ENCODE results near the gene KLF11.

The KLF11 gene

DNA sequence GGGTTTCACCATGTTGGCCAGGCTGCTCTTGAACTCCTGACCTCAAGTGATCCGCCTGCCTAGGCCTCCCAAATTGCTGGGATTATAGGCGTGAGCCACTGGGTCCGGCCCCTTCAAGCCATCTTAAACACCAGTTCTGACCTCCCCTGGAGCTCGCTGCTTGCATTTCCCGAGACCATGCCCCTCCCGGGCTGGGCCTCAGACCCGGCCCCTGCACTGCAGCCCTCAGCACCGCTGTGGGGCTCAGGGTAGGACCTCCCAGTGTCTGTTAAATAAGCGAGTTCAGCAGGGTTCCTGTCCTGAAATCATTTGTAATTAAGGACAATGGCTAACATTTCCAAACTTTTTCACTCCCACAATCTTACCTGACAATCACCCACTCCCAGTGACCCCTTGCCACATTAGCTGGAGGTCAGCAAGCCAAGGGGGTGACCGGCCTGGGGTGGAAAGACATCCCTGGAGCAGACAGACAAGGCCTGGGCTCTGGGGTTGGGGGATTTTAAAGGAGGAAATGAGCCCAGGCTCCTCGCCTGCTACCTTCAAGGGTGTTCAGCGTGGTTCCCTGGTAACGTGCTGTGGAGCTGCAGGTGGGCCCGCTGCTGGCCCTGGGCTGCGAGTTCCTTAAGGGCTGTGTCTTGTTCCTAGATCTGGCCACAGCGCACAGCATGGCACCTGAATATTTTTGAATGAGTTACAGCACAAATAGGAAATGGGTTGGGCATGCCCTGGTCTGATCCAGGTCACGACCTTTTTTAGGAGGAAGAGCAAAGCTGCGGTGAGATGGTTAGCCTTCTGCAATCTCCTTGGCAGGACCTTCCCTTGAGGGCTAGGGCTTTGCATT is 21.8 kb downstream of the KLF11 start:
- no peak for DNase-seq (ENCODE audit: low spot score)

- no peak for DNase-seq (ENCODE audit: low spot score)
Observed at GRCh38 chr2:10065773-10066055, 22.4 kb downstream of the KLF11 start.

DNA sequence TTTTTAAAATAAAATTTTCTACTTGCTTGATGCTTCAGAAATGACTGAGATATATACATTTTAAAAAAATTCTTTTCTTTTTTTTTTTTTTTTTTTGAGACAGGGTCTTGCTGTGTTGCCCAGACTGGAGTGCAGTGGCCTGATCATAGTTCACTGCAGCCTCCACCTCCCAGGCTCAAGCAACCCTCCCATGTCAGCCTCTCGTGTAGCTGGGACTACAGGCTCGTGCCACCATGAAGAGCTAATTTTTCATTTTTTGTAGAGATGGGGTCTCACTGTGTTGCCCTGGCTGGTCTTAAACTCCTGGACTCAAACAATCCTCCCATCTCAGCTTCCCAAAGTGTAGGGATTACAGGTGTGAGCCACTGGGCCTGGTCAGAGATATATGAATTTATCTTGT is 24.0 kb downstream of the KLF11 start:
- no peak for DNase-seq (ENCODE audit: low spot score)

GRCh38 chr2:10067881-10068280 is 24.5 kb downstream of the KLF11 start:
- DNase-seq (ENCODE audit: low spot score) = no peak

GRCh38 chr2:10071176-10071575 is 27.8 kb downstream of the KLF11 start:
- no peak for DNase-seq (ENCODE audit: low spot score)

DNA sequence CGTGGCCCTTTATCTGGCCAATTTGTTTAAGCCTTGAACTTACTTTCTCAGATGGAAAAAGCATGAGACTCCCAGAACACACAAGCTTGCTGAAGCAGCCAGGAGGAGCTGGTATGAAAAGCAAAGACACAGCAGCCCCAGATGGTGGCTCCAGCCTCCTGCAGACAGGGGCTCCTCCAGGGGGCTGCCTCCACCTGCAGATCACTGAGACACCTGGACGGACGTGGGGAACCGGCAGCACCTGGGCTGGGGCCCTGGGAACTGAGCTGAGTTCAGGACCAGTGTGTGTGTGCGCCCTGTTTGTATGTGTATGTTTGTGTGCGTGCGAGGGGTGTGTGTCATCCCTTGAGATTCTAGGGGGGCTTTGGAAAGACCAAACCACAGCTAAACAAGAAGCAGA is 28.2 kb downstream of the KLF11 start:
- DNase-seq (ENCODE audit: low spot score) = no peak

DNA sequence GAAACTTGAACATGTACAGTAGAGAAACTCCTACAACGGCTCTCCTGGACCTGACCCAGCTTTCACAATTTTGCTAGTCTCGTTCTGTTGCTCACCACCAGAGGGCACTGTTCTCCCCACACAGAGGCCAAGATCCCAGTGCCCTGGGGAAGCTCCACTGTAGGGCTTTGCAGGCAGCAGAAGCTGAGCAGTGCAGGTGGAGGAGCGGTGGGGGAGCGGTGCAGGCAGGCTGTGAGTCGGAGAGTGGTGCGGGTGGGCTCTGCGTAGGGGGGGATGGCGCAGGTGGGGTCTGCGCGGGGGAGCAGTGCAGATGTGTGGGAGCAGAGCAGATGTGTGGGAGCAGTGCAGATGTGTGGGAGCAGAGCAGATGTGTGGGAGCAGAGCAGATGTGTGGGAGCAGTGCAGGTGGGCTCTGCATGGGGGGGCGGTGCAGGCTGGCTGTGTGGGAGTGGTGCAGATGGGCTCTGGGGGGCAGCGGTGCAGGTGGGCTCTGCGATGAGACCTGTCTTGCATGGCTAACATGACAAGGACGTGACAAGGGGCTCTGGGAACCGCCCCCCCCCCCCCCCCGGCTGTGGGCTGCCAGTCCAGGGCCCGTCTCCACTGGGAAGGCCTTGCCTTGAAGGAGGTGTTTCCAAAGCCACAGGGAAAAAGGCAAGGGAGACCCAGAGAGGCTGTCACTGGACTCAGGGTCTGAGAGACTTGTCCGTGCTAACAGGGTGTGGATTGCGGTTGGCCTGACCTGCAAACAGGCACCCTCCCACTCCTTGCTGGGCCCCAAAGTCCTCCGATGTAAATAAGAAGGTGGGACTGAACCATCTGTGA is 29.5 kb downstream of the KLF11 start:
- peak; percentile 94 for DNase-seq (ENCODE audit: low spot score)

GRCh38 chr2:10073706-10074105 is 30.4 kb downstream of the KLF11 start:
- DNase-seq (ENCODE audit: low spot score) = no peak

GRCh38 chr2:10075101-10075500 is 31.8 kb downstream of the KLF11 start:
- DNase-seq (ENCODE audit: low spot score) = no peak

- DNase-seq (ENCODE audit: low spot score) = no peak
Observed at GRCh38 chr2:10075571-10076209, 32.3 kb downstream of the KLF11 start.

DNA sequence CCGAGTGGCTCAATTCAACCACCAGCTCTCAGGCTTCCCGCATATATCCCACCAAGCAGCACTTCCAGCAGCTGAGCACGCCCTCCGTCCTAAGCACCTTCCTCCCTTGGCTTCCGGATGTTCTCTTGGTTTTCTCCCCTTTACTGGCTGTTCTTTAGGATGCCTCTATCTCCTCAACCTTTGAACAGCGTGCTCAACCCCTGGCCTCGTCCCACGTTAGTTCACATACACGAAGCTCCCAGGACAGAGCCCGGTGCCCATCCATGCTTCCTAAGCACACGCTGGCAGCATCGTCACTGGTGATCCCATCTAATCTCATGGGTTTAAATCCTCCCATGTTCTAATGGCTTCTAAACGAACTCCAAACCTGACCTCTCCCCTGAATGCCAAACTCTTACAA is 33.2 kb downstream of the KLF11 start:
- DNase-seq (ENCODE audit: low spot score) = no peak

- DNase-seq (ENCODE audit: low spot score) = no peak
Observed at GRCh38 chr2:10076988-10077527, 33.7 kb downstream of the KLF11 start.

DNA sequence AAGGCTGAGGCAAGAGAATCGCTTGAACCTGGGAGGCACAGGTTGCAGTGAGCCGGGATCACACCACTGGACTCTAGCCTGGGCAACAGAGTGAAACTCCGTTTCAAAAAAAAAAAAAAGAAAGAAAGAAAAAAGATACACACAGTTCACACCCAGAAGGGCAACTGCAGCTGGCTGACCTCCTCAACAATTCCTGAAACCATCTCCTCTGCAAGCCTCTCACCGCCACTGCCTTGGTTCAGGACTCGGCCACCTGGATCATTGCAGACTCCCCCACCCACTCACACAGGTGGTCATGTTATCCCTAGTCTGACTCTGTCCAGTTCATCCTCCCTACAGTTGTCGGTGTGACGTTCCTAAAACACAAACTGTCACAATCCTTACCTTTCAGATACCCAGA is 34.7 kb downstream of the KLF11 start:
- no peak for DNase-seq (ENCODE audit: low spot score)

- DNase-seq (ENCODE audit: low spot score) = peak; percentile 83
Observed at GRCh38 chr2:10078704-10079265, 35.4 kb downstream of the KLF11 start.

- no peak for DNase-seq (ENCODE audit: low spot score)
Observed at GRCh38 chr2:10079266-10079869, 36.0 kb downstream of the KLF11 start.

DNA sequence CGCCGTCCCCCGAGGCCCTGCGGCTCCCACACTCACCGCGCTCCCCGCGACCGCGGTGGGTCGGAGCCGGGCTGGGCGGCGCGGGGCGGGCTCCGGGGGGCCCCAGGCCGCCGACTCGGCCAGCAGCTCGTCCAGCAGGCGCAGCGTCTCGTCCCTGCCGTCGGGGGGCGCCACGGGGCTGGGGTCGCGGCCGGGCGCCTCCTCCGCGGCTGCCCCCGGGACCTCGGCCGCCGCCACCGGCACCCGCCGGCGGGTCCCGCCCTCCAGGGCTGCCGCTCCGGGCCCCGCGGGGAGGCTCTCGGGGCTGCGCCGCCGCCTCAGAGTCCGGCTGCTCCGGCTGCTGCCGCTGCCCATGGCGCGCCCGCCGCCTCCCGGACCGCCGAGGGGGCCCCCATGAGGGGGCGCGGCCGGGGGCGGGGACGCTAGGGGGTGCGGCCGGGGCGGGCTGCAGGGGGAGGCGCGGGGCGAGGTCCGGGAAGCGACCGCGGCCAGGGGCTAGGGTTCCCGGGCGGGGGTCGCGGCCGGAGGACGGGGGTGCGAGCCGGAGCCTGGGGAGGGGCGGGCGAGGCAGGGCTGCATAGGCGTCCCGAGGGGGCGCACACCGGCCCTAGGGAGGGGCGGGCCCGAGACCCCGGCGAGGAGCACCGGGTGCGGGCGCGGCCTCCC is 36.7 kb downstream of the KLF11 start, which contains the start of gene CYS1:
Gene CYS1 (minus strand): TSS at position 542 of the 666 bp plus-strand sequence. CDS start 188 bp downstream, at position 354.
- no peak for DNase-seq (ENCODE audit: low spot score)

DNA sequence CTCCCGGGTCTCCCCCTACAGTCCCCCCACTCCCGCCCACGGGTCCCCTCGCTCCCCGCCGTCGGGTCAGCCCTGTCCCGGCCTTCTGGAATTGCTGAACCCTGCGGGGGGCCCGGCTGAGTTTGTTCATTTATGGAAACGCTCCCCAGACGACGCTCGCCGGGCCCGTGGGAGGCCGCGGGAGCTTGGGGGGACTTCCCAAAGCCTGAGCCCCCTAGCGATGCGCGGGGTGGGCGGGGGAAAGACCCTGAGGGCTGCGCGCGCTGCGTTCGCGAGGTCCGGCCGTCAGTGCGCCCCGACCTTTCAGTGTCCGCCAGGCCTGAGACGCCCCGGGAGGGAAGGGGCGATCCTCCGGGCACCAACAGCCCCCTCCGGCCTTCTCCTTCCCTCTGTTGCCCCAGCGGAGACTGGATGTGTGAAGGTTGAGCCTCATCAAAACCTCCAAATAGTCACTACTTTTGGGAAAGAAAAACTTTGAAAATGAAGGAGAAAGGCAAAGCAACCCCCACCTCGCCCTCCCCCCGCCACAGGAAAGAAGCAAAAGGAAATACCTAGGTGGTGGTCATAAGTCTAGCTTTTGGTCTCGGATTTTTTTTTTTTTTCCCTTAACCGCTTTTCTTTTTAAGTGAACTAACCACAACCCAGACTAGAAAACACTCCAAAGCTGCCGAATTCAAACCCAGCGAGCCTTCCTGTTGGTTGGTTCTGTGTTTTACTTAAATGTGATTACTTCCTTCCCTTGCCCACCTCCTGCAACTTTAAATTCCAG is 37.4 kb downstream of the KLF11 start:
- no peak for DNase-seq (ENCODE audit: low spot score)

DNA sequence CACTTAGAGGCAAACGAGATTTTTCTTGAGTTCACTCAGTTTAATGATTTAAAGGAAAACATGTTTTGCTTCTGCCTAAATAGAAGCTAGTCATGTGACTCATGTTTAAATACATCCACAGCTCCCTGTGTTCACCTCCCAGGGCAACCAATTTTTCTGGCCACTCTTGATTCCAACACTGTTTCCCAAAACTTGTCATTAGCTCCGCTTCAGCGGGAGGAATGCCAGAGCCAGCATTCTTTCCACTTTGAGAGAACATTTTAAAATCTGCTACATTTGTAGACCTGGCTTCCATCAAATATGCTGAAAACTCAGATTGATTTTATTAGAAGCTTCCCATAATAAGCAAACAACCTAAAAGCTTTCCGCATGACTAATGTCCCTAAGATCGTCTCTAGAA is 39.7 kb downstream of the KLF11 start:
- DNase-seq (ENCODE audit: low spot score) = no peak

DNA sequence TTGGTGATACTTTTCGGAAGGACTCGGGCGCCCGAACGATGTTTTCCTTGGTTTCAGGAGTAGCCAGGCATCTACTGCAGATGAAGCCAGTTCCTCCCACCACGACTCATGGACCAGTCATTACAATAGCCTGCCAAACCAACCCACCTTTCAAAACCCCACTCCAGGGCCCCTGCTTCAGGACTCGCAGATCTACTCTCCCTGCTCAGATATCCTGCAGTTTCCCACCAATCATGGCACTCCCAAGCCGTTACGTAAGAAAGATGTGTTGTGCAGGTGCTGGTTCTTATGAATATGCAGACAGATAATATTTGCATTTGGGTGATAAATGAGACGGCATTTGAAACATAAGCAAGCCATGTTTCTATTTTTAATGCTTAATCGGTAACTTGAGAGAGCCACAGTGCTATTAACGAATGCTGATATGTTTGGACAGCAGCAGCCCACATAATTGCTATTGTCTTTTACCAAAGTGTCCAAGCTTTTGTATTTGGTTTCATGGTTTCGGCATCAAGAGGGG is 40.4 kb downstream of the KLF11 start:
- no peak for DNase-seq (ENCODE audit: low spot score)

- DNase-seq (ENCODE audit: low spot score) = peak; percentile 54
Observed at GRCh38 chr2:10084223-10084865, 41.0 kb downstream of the KLF11 start.
